Stimulated activated CD8-positive, alpha-beta memory T cell treated with anti-CD3 and anti-CD28 coated beads, Interleukin-15, amount 100 ng/mL, for 4 hours (primary cell): ENCODE measurements around the gene HLA-A.
"Not testable (repeated sequence)": the region's sequence is repeated elsewhere in the genome, so short reads cannot be mapped to it uniquely, and the experiment has no call there.

ENCODE experiments used
- DNase-seq, 2 donors: peaks; one replicate each; pipeline ENCODE4 v3.0.0-alpha.2; 2020; ENCODE audit warnings: low read depth in 2 of 2

Gene HLA-A

GRCh38 chr6:29942275-29943052 is at the start of gene HLA-A:
HLA-A (plus strand) TSS chr6:29942532; CDS start chr6:29942554, 22 bp downstream.
- DNase-seq = peak; percentile 84 to 92

DNA sequence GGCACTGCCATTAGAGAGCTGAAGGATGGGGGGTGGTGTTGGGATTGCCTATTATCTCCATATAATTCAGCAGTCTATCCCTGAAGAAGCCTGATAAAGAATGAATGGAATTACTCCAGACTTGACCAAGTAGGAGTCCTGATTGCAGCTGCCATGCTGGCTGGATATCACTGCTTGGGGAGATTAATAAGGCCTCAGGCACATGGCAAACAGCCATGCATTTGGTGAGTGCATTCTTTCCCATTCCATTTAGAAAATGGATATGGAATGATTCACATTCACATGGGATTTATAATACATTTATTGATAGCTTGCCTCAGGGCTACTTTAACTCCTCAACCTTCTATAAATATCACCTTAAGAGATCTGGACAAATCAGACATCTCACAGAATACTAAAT is 49.6 kb upstream of the HLA-A start:
- DNase-seq = no peak

DNA sequence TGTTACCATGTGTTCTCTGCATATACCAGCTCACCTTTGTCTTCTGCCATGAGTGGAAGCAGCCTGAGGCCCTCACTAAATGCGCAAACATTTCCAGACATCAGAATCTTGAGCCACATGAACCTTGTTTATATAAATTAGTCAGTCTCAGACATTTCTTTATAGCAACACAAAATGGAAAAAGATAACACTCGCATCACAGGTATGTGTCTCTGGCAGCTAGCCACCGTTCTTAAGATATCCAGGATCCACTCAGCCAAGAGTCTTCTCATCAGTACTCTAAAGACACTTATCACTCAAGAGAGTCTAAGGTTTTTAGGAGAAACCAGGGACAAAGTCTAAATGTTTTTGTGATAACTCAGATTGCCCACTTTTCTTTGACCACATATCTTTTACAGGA is 43.1 kb upstream of the HLA-A start:
- no peak for DNase-seq

DNA sequence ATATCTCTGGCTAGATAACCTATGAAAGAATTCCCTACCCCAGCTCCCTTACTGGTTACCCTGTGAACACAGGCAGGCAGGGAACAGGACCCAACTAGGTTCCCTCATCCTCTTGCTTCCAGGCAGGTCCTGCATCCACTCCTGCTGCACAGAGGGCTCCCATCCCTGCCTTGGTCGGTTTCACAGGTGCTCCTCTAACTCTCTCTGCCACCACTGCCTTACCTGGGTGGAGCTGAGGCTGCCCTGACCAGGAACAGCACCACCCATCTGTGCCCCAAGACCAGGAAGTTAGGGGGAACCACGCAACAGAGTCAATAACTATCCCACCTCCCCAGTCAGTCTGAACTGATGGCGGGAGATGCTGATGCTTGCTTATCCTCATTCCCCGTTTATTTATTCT is 37.0 kb upstream of the HLA-A start:
- DNase-seq = no peak

GRCh38 chr6:29907637-29908340 is 34.5 kb upstream of the HLA-A start:
- no peak for DNase-seq

DNA sequence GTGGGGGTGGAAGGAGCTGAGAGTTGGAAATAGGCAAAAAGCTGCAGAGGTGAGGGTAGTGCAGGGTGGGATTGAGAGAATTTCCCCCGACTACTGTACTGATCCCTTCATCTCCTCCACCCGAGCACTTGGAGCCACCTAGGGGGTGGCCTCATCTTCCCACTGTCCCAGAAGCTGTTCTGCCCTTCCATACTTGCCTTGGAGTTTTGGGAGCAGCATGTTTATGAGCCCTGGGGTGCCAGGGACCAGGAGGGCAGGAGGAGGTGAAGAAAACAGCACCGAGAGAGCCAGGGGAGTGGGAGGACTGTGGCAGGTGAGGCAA is 34.0 kb upstream of the HLA-A start:
- no peak for DNase-seq

GRCh38 chr6:29908710-29909109 is 33.6 kb upstream of the HLA-A start:
- DNase-seq = no peak

DNA sequence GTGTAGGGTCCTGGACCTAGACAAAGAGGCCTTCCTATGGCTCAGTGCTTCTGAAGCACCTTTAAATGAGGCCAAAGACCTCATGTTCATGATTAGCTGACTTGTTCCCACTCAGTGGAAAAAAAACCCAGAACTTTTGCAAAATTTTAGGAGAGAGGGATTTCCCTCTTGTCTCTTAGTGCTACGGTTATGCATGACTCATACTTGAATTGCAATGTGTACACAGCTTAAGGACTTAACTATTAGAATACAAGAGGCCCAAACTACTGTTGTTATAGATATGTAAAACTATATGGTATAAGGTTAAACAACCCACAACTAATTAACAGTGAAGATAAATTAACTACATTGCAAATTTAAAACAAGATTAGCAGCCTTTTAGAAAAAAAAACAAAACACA is 32.3 kb upstream of the HLA-A start:
- no peak for DNase-seq

DNA sequence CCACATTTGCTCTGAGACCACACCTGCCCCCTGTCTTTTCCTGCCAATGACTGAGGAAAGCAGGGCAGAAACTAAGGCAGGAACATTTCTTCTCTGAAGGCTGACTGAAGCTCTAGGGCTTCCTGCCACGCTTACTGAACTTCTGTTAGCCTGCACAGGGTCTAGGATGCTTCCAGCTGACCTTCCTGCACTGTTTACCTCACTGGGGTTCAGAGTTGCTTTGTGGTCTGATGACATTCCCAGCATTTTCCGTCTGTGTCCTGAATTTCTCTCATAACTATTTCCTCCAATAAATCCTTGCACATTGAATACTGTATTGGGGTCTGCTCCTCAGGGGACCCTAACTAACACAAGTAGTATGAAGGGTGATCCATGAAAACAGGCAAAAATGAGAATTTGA is 29.5 kb upstream of the HLA-A start:
- no peak for DNase-seq

- no peak for DNase-seq
Observed at GRCh38 chr6:29916741-29917140, 25.6 kb upstream of the HLA-A start.

GRCh38 chr6:29917857-29918256 is 24.5 kb upstream of the HLA-A start:
- DNase-seq = no peak

GRCh38 chr6:29919506-29920445 is 22.6 kb upstream of the HLA-A start:
- DNase-seq = no peak

- no peak for DNase-seq
Observed at GRCh38 chr6:29924287-29924686, 18.0 kb upstream of the HLA-A start.

DNA sequence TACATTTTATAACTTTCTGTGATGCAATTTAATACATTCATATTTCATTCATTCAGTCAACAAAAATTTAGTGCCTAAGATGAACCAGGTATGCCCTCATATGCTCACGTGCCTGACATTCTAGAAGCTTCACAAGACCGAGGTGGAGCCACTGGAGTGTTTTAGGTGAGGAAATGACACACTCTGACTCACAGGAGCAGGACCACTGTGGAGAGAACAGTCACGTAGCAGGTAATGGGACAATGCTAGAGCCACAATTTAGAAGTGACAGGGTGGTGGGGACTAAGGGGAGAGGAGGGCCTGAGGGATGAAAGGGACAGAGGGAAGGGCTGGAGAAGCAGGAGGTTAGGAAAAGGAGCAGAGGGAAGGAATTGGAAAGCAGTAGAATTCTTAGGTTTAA is 17.6 kb upstream of the HLA-A start:
- DNase-seq = no peak

- no peak for DNase-seq
Observed at GRCh38 chr6:29925321-29925720, 17.0 kb upstream of the HLA-A start.

- no peak for DNase-seq
Observed at GRCh38 chr6:29925727-29926412, 16.5 kb upstream of the HLA-A start.

DNA sequence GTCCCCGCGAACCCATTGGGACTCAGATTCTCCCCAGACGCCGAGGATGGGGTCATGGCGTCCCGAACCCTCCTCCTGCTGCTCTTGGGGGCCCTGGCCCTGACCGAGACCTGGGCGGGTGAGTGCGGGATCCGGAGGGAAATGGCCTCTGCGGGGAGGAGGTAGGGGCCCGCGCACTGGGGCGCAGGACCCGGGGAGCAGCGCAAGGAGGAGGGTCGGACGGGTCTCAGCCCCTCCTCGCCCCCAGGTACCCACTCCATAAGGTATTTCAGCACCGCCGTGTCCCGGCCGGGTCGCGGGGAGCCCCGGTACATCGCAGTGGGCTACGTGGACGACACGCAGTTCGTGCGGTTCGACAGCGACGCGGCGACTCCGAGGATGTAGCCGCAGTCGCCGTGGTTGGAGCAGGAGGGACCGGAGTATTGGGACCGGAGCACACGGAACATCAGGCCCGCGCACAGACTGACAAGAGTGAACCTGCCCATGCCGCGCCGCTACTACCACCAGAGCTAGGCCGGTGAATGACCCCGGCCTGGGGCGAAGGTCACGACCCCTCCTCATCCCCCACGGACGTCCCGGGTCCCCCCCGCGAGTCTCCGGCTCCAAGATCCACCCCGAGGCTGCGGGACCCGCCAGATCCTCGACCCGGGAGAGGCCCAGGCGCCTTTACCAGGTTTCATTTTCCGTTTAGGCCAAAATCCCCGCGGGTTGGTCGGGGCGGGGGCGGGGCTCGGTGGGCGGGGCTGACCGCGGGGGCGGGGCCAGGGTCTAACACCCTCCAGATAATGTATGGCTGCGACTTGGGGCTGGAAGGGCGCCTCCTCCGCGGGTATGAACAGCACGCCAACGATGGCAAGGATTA is 15.7 kb upstream of the HLA-A start:
- DNase-seq = peak; percentile 46 to 77

GRCh38 chr6:29927275-29927569 is 15.1 kb upstream of the HLA-A start:
- no peak for DNase-seq

GRCh38 chr6:29927841-29928388 is 14.4 kb upstream of the HLA-A start:
- no peak for DNase-seq

DNA sequence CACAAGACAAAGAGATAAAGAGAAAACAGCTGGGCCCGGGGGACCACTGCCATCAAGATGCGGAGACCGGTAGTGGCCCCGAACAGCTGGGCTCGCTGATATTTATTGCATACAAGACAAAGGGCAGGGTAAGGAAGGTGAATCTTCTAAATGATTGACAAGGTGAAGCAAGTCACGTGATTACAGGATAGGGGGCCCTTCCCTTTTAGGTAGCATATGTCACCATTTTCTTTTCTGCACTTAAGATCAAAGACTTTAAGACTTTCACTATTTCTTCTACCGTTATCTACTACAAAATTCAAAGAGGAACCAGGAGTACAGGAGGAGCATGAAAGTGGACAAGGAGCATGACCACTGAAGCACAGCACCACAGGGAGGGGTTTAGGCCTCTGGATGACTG is 12.3 kb upstream of the HLA-A start:
- DNase-seq = not testable (repeated sequence)

- no peak for DNase-seq
Observed at GRCh38 chr6:29933955-29934354, 8.4 kb upstream of the HLA-A start.
